SK-N-SH treated with all-trans-retinoic acid at 6 μM for 48 hours (cell line): ENCODE data around the gene CDKN1B.

Source experiments
- ATAC-seq: fragments of 200-7000 bp; cut with Tn5 transposase; 3 replicates; pipeline ENCODE4 v1.9.1; 2020; ENCODE audit warnings: mild to moderate bottlenecking, moderate library complexity
- ARNTL ChIP-seq: fragments of 450-650 bp; formaldehyde crosslinking; IDR thresholded peaks from 2 replicates; pipeline ENCODE4 v1.5.0; 2020; ENCODE audit warnings: low read depth, mild to moderate bottlenecking, moderate library complexity, borderline replicate concordance
- BACH2 ChIP-seq: fragments of 250-450 bp; sonication (Bioruptor Pico); IDR thresholded peaks from 2 replicates; pipeline ENCODE4 v1.9.0; 2021; ENCODE audit warnings: mild to moderate bottlenecking, borderline replicate concordance
- CREB5 ChIP-seq: fragments of 250-450 bp; sonication (Bioruptor Pico); IDR thresholded peaks from 2 replicates; pipeline ENCODE4 v1.5.1; 2020; ENCODE audit warnings: low read depth, mild to moderate bottlenecking, moderate library complexity
- CSDC2 ChIP-seq: fragments of 250-450 bp; sonication (Bioruptor Pico); IDR thresholded peaks from 2 replicates; pipeline ENCODE4 v1.5.0; 2020; ENCODE audit warnings: mild to moderate bottlenecking, moderate library complexity
- ESRRG ChIP-seq: fragments of 250-450 bp; sonication (Bioruptor Pico); IDR thresholded peaks from 2 replicates; pipeline ENCODE4 v1.6.1; 2021; ENCODE audit warnings: mild to moderate bottlenecking
- GLIS3 ChIP-seq: fragments of 250-450 bp; sonication (Bioruptor Pico); IDR thresholded peaks from 2 replicates; pipeline ENCODE4 v1.5.0; 2020; ENCODE audit warnings: mild to moderate bottlenecking, moderate library complexity
- ISL1 ChIP-seq: fragments of 250-450 bp; sonication (Bioruptor Pico); IDR thresholded peaks from 2 replicates; pipeline ENCODE4 v2.1.2; 2022; ENCODE audit warnings: mild to moderate bottlenecking, moderate library complexity
- OSR1 ChIP-seq: fragments of 250-450 bp; sonication (Bioruptor Pico); IDR thresholded peaks from 2 replicates; pipeline ENCODE4 v1.8.0; 2022; ENCODE audit warnings: moderate library complexity, mild to moderate bottlenecking, inconsistent platforms
- PATZ1 ChIP-seq: fragments of 250-450 bp; sonication (Bioruptor Pico); IDR thresholded peaks from 2 replicates; pipeline ENCODE4 v1.8.0; 2020; ENCODE audit warnings: mild to moderate bottlenecking, moderate library complexity, borderline replicate concordance
- POU6F1 ChIP-seq: fragments of 250-450 bp; sonication (Bioruptor Pico); IDR thresholded peaks from 2 replicates; pipeline ENCODE4 v1.8.0; 2021; ENCODE audit warnings: low read depth, mild to moderate bottlenecking, moderate library complexity, borderline replicate concordance
- PPARA ChIP-seq: fragments of 250-450 bp; sonication (Bioruptor Pico); IDR thresholded peaks from 2 replicates; pipeline ENCODE4 v1.5.0; 2020; ENCODE audit warnings: mild to moderate bottlenecking, borderline replicate concordance
- RARB ChIP-seq: fragments of 250-450 bp; sonication (Bioruptor Pico); IDR thresholded peaks from 2 replicates; pipeline ENCODE4 v1.8.0; 2021; ENCODE audit warnings: mild to moderate bottlenecking, moderate library complexity
- SNAI2 ChIP-seq: fragments of 250-450 bp; sonication (Bioruptor Pico); IDR thresholded peaks from 2 replicates; pipeline ENCODE4 v1.5.0; 2020; ENCODE audit warnings: mild to moderate bottlenecking, moderate library complexity
- TCF4 ChIP-seq: fragments of 250-450 bp; sonication (Bioruptor Pico); IDR thresholded peaks from 2 replicates; pipeline ENCODE4 v1.8.0; 2021; ENCODE audit warnings: mild to moderate bottlenecking, moderate library complexity, borderline replicate concordance
- TOX ChIP-seq: fragments of 250-450 bp; sonication (Bioruptor Pico); IDR thresholded peaks from 2 replicates; pipeline ENCODE4 v1.8.0; 2021; ENCODE audit warnings: mild to moderate bottlenecking, moderate library complexity, borderline replicate concordance
- TSHZ2 ChIP-seq: fragments of 250-450 bp; sonication (Bioruptor Pico); IDR thresholded peaks from 2 replicates; pipeline ENCODE4 v1.5.0; 2020; ENCODE audit warnings: mild to moderate bottlenecking, moderate library complexity
- ZC3H10 ChIP-seq: fragments of 250-450 bp; sonication (Bioruptor Pico); IDR thresholded peaks from 2 replicates; pipeline ENCODE4 v1.5.1; 2021; ENCODE audit warnings: mild to moderate bottlenecking, moderate library complexity
- ZFP3 ChIP-seq: fragments of 250-450 bp; sonication (Bioruptor Pico); IDR thresholded peaks from 2 replicates; pipeline ENCODE4 v1.5.0; 2020; ENCODE audit warnings: mild to moderate bottlenecking, moderate library complexity
- ZFP30 ChIP-seq: fragments of 450-650 bp; formaldehyde crosslinking; IDR thresholded peaks from 2 replicates; pipeline ENCODE4 v1.5.0; 2022; ENCODE audit warnings: mild to moderate bottlenecking, moderate library complexity
- ZNF565 ChIP-seq: fragments of 450-650 bp; formaldehyde crosslinking; conservative IDR thresholded peaks from 2 replicates; pipeline ENCODE4 v1.5.0; 2020; ENCODE audit warnings: low read depth, mild to moderate bottlenecking, moderate library complexity
- ZNF70 ChIP-seq: fragments of 450-650 bp; formaldehyde crosslinking; IDR thresholded peaks from 2 replicates; pipeline ENCODE4 v1.5.0; 2020; ENCODE audit warnings: mild to moderate bottlenecking, moderate library complexity
- TF ChIP-seq, protein P1 (sequence below): fragments of 250-450 bp; sonication (Bioruptor Pico); IDR thresholded peaks from 2 replicates; pipeline ENCODE4 v1.5.1; 2021; ENCODE audit warnings: mild to moderate bottlenecking, moderate library complexity

Gene CDKN1B

DNA sequence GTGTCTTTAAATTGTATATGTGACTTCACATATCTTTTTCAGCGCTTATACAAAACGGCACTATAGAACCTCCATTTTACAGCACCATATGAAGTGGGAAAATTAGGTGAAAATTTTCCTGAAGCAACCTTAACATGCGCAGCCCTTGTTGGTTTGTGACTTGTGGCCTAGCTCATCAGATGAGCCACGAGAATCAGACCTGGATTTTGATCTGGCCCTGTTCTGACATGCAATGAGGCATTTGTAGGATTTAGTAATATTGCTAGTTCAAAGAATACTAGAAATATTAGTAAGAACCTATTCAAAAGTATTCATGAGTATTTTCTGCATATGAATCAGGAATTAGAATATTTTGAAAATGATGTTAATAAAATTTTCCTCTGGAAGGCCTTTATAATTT is 2.9 kb downstream of the CDKN1B start:
- ATAC-seq, result no peak
- TF ChIP-seq BACH2 (no peak), OSR1 (CRISPR knock-in tag) (no peak), ZFP30 (CRISPR knock-in tag) (no peak), PATZ1 (CRISPR knock-in tag) (no peak), TOX (no peak), ARNTL (CRISPR knock-in tag) (no peak), GLIS3 (CRISPR knock-in tag) (no peak), ISL1 (CRISPR knock-in tag) (no peak), ZC3H10 (no peak), ZNF565 (no peak), SNAI2 (no peak)

- ATAC-seq, result no peak
- no peak for TF ChIP-seq TCF4
- TF ChIP-seq SNAI2, result no peak
- no peak for TF ChIP-seq OSR1 (CRISPR knock-in tag)
- TF ChIP-seq PATZ1 (CRISPR knock-in tag), result no peak
- no peak for TF ChIP-seq TSHZ2 (CRISPR knock-in tag)
- no peak for TF ChIP-seq ZFP3
- TF ChIP-seq CSDC2 (CRISPR knock-in tag), result no peak
- no peak for TF ChIP-seq ARNTL (CRISPR knock-in tag)
- no peak for TF ChIP-seq ZNF70
- no peak for TF ChIP-seq CREB5 (CRISPR knock-in tag)
- TF ChIP-seq ZC3H10, result no peak
Observed at GRCh38 chr12:12720672-12721161, 3.5 kb downstream of the CDKN1B start.

GRCh38 chr12:12721176-12721751 is 4.1 kb downstream of the CDKN1B start:
- no peak for ATAC-seq
- TF ChIP-seq PATZ1 (CRISPR knock-in tag) (no peak), ZNF565 (no peak), ESRRG (CRISPR knock-in tag) (no peak), BACH2 (no peak), CSDC2 (CRISPR knock-in tag) (no peak), ISL1 (CRISPR knock-in tag) (no peak), ZFP3 (no peak), POU6F1 (no peak), RARB (CRISPR knock-in tag) (no peak), ZC3H10 (no peak), PPARA (CRISPR knock-in tag) (no peak), TOX (no peak), SNAI2 (no peak), ZNF70 (no peak), CREB5 (CRISPR knock-in tag) (no peak)
- TF ChIP-seq, protein P1, sequence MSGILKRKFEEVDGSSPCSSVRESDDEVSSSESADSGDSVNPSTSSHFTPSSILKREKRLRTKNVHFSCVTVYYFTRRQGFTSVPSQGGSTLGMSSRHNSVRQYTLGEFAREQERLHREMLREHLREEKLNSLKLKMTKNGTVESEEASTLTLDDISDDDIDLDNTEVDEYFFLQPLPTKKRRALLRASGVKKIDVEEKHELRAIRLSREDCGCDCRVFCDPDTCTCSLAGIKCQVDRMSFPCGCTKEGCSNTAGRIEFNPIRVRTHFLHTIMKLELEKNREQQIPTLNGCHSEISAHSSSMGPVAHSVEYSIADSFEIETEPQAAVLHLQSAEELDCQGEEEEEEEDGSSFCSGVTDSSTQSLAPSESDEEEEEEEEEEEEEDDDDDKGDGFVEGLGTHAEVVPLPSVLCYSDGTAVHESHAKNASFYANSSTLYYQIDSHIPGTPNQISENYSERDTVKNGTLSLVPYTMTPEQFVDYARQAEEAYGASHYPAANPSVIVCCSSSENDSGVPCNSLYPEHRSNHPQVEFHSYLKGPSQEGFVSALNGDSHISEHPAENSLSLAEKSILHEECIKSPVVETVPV (CRISPR knock-in tag), result no peak
